T-helper 2 cell (primary cell): ENCODE results near the gene BTK.
"Not testable (repeated sequence)": the region's sequence is repeated elsewhere in the genome, so short reads cannot be mapped to it uniquely, and the experiment has no call there.

Experiments
- DNase-seq, 5 experiments: peaks; one replicate each; pipeline versions ENCODE4 v3.0.0 to v3.0.0-alpha.2; 2012 to 2022

The BTK gene

DNA sequence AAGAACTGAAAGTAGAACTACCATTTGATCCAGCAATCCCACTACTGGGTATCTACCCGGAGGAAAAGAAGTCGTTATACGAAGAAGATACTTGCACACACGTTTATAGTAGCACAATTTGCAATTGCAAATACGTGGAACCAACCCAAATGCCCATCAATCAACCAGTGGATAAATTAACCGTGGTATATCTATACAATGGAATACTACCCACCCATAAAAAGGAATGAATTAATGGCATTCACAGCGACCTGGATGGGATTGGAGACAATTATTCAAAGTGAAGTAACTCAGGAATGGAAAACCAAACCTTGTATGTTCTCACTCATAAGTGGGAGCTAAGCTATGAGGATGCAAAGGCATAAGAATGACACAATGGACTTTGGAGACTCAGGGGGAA, 51.7 kb downstream of the BTK start:
- not testable (repeated sequence) for DNase-seq

DNA sequence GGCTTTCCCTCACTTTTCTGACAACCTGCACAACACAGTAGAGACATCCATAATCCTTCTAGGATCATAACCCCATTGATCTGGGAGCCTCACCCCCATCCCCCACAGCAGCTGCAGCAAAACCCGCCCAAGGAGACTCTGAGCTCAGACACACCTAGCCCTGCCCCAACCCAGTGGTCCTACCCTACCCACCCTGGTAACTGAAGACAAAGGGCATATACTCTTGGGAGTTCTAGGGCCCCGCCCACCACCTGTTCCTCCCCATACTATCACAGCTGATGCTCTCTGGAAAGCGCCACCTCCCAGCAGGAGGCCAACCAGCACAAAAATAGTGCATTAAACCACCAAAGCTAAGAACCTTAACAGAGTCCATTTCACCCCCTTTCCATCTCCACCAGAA, 59.4 kb downstream of the BTK start:
- not testable (repeated sequence) for DNase-seq

DNA sequence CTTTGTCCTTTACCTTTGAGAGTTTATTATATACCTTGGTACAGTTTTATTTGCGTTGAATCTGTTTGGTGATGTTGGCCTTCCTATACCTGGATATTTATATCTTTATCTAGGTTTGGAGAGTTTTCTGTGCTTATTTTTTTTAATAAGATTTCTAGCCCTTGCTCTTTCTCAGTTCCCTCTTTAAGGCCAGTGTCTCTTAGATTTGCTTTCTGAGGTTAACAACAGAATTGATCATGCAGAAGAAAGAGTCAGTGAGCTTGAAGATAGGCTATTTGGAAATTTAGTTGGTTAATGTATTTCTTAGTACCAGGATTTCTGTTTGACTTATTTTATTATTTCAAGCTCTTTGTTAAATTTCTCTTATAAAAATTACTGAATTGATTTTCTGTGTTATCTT, 82.2 kb downstream of the BTK start:
- DNase-seq, result no peak
